ENCODE results near the gene CPSF7.

CPSF7 gene

DNA sequence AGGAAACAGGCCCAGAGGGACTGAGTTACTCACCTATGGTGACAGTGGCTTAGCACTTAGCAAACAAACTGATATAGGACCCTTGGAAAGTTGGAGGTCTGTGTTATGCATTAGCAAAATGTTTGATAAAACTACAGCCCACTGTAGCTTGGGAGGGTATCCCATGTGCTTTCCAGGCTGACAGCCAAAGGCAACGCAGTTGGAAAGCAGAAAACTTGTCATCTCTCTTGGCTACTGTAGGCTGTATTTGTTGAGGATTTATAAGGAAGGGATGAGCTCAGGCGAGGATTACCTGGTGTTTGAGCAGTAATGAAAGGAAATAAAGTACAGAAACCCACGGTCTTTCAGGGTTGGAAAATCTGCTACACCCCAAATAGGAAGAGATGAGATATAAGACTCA, 23.9 kb upstream of the CPSF7 start:
- no peak for TF ChIP-seq ZFX (IDR thresholded peaks at IDR 0.05; ENCODE audit: borderline replicate concordance)
- TF ChIP-seq, protein P1, sequence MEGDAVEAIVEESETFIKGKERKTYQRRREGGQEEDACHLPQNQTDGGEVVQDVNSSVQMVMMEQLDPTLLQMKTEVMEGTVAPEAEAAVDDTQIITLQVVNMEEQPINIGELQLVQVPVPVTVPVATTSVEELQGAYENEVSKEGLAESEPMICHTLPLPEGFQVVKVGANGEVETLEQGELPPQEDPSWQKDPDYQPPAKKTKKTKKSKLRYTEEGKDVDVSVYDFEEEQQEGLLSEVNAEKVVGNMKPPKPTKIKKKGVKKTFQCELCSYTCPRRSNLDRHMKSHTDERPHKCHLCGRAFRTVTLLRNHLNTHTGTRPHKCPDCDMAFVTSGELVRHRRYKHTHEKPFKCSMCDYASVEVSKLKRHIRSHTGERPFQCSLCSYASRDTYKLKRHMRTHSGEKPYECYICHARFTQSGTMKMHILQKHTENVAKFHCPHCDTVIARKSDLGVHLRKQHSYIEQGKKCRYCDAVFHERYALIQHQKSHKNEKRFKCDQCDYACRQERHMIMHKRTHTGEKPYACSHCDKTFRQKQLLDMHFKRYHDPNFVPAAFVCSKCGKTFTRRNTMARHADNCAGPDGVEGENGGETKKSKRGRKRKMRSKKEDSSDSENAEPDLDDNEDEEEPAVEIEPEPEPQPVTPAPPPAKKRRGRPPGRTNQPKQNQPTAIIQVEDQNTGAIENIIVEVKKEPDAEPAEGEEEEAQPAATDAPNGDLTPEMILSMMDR (IDR thresholded peaks at IDR 0.05) = no peak
- no peak overlapping the region for H3K27ac ChIP-seq

DNA sequence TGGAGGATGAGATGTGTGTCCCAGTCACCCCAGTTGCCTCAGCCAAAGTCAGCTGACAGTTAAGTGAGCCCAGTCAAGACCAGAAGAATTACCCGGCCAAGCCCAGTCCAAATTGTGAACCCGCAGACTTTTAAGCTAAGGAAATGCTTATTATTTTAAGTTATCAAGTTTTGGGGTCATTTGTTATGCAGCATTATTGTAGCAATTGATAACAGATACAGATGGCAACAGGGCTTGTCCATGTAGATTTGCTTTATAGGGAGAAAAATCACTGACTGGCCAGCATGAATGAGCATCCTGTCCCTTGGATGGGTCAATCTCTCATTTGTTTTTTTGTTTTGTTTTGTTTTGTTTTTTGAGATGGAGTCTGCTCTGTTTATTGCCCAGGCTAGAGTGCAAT, 23.1 kb upstream of the CPSF7 start:
- H3K27ac ChIP-seq = no peak overlapping the region
- TF ChIP-seq, protein P1 (IDR thresholded peaks at IDR 0.05) = no peak
- no peak for TF ChIP-seq ZFX (IDR thresholded peaks at IDR 0.05; ENCODE audit: borderline replicate concordance)

DNA sequence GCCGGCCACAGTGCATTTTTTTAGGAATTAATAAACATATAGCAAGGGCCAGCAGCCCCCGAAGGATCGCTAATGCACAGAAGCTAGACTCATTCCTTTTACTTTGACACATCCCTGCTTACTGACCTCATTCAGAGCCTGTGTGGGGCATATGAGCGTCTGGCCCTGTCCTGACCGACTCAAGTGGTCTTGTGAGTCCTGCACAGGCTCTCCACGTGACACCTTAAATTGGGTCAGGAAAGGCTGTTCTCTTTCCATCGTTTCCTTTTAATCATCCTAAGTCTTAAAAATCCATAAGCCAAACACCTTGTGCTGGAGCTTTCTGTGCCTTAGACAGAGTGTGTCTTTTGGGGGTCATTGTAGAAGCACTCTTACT, 18.8 kb upstream of the CPSF7 start:
- no peak for TF ChIP-seq ZFX (IDR thresholded peaks at IDR 0.05; ENCODE audit: borderline replicate concordance)
- TF ChIP-seq, protein P1 (IDR thresholded peaks at IDR 0.05) = no peak
- no peak overlapping the region for H3K27ac ChIP-seq

DNA sequence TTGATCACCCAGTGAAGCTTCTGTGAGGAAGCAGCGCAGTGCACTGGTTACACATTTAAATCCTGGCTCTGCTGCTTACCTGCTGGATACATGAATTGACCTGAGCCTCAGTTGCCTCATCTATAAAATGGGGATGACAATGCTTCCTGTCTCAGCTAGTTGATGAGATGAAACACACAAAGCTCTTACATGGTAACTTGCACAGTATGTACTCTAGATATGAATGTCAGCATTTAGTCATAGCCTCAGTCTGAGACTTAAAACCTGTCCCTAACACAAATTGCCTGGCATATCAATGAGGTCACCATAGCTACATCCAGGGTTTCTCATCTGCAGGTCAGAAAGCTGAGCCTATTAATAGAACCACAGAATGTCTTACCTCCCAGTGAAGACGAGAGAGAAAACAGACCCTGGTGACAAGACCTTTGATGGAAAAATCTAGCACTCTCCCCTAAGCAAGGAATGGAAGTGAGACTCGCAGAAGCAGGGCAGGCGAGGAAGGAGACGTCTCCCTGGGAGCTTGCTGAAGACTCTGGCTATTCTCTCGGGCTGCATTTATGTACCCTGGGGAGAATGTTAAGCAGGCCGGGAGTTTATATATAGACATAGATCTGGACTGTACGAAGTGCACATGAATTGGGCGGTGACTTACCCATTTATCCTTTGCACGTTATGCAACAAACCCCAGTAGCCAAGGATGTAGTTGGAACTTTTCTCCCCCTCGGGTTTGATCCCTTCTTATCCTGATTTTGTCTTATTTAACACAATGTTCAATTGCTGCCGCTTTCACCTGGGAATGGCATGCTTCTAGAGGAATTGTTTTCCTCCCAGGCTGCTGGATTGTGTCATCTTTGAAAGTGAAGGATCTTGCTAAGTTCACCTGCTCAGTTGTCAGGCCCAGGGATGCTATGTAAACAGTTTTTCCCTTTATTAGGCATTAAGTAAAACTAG, 18.1 kb upstream of the CPSF7 start:
- H3K27ac ChIP-seq = no peak overlapping the region
- TF ChIP-seq, protein P1 (IDR thresholded peaks at IDR 0.05) = no peak
- no peak for TF ChIP-seq ZFX (IDR thresholded peaks at IDR 0.05; ENCODE audit: borderline replicate concordance)

DNA sequence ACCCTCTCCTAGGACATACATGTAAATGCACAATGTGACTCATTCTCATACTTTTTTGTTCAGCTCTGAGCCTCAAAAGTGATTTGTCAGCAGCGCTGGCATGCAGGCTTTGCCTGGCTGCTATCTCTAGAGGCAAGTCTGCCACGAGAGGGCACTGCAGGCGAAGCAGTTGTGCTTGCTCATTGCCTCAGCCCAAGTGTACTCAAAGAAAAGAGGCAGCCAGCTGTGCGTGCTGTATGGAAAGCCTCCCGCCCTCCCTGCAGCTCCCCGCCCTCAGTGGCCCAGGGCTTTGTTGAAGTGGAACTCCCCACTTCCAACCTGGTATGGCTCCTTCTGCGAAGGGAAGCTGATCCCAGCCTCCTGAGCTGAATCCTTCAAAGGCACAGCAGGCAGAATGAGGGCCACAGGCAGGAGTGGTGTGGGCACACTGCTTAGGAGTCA, 16.5 kb upstream of the CPSF7 start:
- no peak for TF ChIP-seq ZFX (IDR thresholded peaks at IDR 0.05; ENCODE audit: borderline replicate concordance)
- TF ChIP-seq, protein P1 (IDR thresholded peaks at IDR 0.05) = peak; percentile 89
- H3K27ac ChIP-seq = no peak overlapping the region

DNA sequence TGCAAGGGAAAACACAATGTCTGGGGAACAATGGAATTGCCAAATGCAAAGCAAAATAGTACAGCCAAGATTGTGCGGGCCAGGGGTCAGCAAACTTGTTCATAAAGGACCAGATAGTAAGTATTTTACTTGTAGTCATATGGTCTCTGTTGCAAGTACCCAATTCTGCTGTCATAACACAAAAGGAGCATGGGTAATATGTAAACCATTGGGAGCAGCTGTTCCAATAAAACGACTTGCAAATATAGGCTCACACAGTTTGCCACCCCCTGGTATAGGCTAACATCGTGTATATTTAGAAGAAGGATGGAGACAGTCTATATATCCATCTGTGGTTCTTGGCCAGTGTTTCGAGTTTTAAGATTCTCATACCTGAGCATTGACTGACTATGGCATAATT, 15.7 kb upstream of the CPSF7 start:
- no peak overlapping the region for H3K27ac ChIP-seq

More for the DNA sequence above, 15.7 kb upstream of the CPSF7 start:
- no peak for TF ChIP-seq ZFX (IDR thresholded peaks at IDR 0.05; ENCODE audit: borderline replicate concordance)
- TF ChIP-seq, protein P1 (IDR thresholded peaks at IDR 0.05) = no peak
